Stimulated activated CD8-positive, alpha-beta memory T cell treated with anti-CD3 and anti-CD28 coated beads, Interleukin-4, amount 100 ng/mL, for 24 hours (primary cell): ENCODE data around the gene MMP10.

Experiments
- DNase-seq: peaks from one replicate; pipeline ENCODE4 v3.0.0-alpha.2; 2020; ENCODE audit warnings: low read depth

Gene MMP10

GRCh38 chr11:102724904-102725500 lies 55.4 kb downstream of the MMP10 start, which contains the start of gene MMP8:
Gene MMP8 (minus strand): TSS chr11:102724954. CDS start chr11:102724855, 99 bp downstream.
- no peak for DNase-seq

GRCh38 chr11:102722821-102723220 lies 57.6 kb downstream of the MMP10 start:
- DNase-seq, result no peak
